HG03280 (cell line): ENCODE measurements around the gene DLX5.
A peak's percentile ranks its signal among the peaks of the same experiment; 100 is the strongest.
"Not testable (repeated sequence)": the region's sequence is repeated elsewhere in the genome, so short reads cannot be mapped to it uniquely, and the experiment has no call there.

ENCODE experiments used
- ATAC-seq: cut with Tn5 transposase; IDR thresholded peaks from one replicate; pipeline ENCODE4 v1.9.1; 2021; ENCODE audit warnings: mild to moderate bottlenecking, moderate library complexity; ENCODE audit not compliant: unreplicated experiment

Gene DLX5

GRCh38 chr7:97024209-97025129 is at the start of gene DLX5:
TSS of gene DLX5 (minus strand) at chr7:97024831. CDS start at chr7:97024623, 208 bp downstream.
- ATAC-seq: no peak

GRCh38 chr7:97072025-97072424 is 47.4 kb upstream of the DLX5 start:
- ATAC-seq: not testable (repeated sequence)

GRCh38 chr7:97064972-97065587 is 40.4 kb upstream of the DLX5 start:
- ATAC-seq: peak; percentile 62

- no peak for ATAC-seq
These were observed 39.4 kb upstream of the DLX5 start for GRCh38 chr7:97064020-97064419.

- no peak for ATAC-seq
These were observed 18.6 kb upstream of the DLX5 start for GRCh38 chr7:97043281-97043680.

GRCh38 chr7:97039374-97040065 is 14.9 kb upstream of the DLX5 start:
- no peak for ATAC-seq

- ATAC-seq: not testable (repeated sequence)
These were observed 9.7 kb upstream of the DLX5 start for GRCh38 chr7:97034213-97034852.

- peak; percentile 85 for ATAC-seq
These were observed 3.0 kb upstream of the DLX5 start for GRCh38 chr7:97027427-97028234.

- no peak for ATAC-seq
These were observed 2.2 kb upstream of the DLX5 start for GRCh38 chr7:97026715-97027426.

- ATAC-seq: no peak
These were observed 1.5 kb upstream of the DLX5 start for GRCh38 chr7:97025983-97026714.

GRCh38 chr7:97025130-97025499 is 484 bp upstream of the DLX5 start:
- no peak for ATAC-seq

GRCh38 chr7:97022491-97023306 is 1.9 kb downstream of the DLX5 start:
- no peak for ATAC-seq

- no peak for ATAC-seq
These were observed 2.7 kb downstream of the DLX5 start for GRCh38 chr7:97021747-97022490.

- ATAC-seq: no peak
These were observed 3.5 kb downstream of the DLX5 start for GRCh38 chr7:97020996-97021746.

GRCh38 chr7:97020601-97020995 is 4.0 kb downstream of the DLX5 start:
- no peak for ATAC-seq

GRCh38 chr7:97019710-97020225 is 4.9 kb downstream of the DLX5 start:
- ATAC-seq: no peak
